ENCODE results near the gene ING3.

The ING3 gene

DNA sequence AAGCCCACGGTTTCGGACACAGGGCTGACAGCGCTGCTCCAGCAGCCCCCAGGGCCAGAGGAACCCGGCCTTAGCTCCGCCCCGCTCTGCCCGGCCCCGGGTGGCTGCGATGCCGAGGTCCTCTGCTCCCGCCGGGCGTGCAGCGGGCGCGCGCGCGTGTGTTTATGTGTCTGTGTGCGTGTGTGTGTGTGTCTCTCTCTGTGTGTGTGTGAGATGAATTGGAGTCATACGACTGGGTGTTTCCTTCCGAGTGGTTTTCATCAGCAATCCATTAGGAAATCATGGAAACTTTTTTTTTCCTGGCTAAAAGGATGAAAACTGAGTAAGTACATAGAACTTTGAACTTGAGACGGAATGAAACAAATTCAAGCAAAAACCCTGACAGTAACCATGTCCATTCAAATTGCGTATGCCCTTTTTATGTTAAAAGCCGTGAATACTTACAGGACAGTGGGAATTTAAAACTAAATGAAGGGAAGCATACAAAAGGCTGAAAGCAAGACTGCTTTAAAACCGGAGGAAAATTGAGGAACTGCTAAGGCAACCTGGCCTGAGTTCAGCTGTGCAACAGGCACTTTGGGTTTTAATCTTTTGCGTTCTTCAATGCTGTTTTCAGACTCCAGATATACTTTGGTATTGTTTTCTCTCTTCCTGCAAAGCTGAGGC lies 38.1 kb downstream of the ING3 start, which contains the start of gene CPED1 (continued):
- TF ChIP-seq, protein P1, sequence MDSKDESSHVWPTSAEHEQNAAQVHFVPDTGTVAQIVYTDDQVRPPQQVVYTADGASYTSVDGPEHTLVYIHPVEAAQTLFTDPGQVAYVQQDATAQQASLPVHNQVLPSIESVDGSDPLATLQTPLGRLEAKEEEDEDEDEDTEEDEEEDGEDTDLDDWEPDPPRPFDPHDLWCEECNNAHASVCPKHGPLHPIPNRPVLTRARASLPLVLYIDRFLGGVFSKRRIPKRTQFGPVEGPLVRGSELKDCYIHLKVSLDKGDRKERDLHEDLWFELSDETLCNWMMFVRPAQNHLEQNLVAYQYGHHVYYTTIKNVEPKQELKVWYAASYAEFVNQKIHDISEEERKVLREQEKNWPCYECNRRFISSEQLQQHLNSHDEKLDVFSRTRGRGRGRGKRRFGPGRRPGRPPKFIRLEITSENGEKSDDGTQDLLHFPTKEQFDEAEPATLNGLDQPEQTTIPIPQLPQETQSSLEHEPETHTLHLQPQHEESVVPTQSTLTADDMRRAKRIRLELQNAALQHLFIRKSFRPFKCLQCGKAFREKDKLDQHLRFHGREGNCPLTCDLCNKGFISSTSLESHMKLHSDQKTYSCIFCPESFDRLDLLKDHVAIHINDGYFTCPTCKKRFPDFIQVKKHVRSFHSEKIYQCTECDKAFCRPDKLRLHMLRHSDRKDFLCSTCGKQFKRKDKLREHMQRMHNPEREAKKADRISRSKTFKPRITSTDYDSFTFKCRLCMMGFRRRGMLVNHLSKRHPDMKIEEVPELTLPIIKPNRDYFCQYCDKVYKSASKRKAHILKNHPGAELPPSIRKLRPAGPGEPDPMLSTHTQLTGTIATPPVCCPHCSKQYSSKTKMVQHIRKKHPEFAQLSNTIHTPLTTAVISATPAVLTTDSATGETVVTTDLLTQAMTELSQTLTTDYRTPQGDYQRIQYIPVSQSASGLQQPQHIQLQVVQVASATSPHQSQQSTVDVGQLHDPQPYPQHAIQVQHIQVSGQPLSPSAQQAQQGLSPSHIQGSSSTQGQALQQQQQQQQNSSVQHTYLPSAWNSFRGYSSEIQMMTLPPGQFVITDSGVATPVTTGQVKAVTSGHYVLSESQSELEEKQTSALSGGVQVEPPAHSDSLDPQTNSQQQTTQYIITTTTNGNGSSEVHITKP (tag by site-specific recombination; IDR thresholded peaks at IDR 0.05) = peak; percentile 51; the same call in 1 of the 2 replicates
- no peak for TF ChIP-seq ZNF580 (tag by site-specific recombination; IDR thresholded peaks at IDR 0.05)
- TF ChIP-seq GLI4 (tag by site-specific recombination; IDR thresholded peaks at IDR 0.05) = no peak
- TF ChIP-seq ZBTB1 (tag by site-specific recombination; IDR thresholded peaks at IDR 0.05) = no peak
- TF ChIP-seq ZBTB26 (tag by site-specific recombination; optimal IDR thresholded peaks at IDR 0.05) = peak; percentile 94
- TF ChIP-seq KLF1 (tag by site-specific recombination; IDR thresholded peaks at IDR 0.05) = no peak
- TF ChIP-seq, protein P2, sequence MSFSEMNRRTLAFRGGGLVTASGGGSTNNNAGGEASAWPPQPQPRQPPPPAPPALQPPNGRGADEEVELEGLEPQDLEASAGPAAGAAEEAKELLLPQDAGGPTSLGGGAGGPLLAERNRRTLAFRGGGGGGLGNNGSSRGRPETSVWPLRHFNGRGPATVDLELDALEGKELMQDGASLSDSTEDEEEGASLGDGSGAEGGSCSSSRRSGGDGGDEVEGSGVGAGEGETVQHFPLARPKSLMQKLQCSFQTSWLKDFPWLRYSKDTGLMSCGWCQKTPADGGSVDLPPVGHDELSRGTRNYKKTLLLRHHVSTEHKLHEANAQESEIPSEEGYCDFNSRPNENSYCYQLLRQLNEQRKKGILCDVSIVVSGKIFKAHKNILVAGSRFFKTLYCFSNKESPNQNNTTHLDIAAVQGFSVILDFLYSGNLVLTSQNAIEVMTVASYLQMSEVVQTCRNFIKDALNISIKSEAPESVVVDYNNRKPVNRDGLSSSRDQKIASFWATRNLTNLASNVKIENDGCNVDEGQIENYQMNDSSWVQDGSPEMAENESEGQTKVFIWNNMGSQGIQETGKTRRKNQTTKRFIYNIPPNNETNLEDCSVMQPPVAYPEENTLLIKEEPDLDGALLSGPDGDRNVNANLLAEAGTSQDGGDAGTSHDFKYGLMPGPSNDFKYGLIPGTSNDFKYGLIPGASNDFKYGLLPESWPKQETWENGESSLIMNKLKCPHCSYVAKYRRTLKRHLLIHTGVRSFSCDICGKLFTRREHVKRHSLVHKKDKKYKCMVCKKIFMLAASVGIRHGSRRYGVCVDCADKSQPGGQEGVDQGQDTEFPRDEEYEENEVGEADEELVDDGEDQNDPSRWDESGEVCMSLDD (tag by site-specific recombination; IDR thresholded peaks at IDR 0.05) = no peak
- no peak for TF ChIP-seq GFI1B (tag by site-specific recombination; IDR thresholded peaks at IDR 0.05)
- TF ChIP-seq KLF9 (tag by site-specific recombination; IDR thresholded peaks at IDR 0.05; ENCODE audit: low read depth) = no peak
- TF ChIP-seq ZNF280C (tag by site-specific recombination; IDR thresholded peaks at IDR 0.05) = no peak
- TF ChIP-seq HOXC10 (CRISPR knock-in tag; IDR thresholded peaks at IDR 0.05) = no peak
- no peak for TF ChIP-seq ZNF214 (tag by site-specific recombination; IDR thresholded peaks at IDR 0.05; ENCODE audit: borderline replicate concordance)
- TF ChIP-seq ZBTB20 (tag by site-specific recombination; IDR thresholded peaks at IDR 0.05) = peak; percentile 38; the same call in 1 of the 2 replicates
- peak; percentile 84 for TF ChIP-seq GLIS1 (tag by site-specific recombination; IDR thresholded peaks at IDR 0.05)
- TF ChIP-seq, protein P3, sequence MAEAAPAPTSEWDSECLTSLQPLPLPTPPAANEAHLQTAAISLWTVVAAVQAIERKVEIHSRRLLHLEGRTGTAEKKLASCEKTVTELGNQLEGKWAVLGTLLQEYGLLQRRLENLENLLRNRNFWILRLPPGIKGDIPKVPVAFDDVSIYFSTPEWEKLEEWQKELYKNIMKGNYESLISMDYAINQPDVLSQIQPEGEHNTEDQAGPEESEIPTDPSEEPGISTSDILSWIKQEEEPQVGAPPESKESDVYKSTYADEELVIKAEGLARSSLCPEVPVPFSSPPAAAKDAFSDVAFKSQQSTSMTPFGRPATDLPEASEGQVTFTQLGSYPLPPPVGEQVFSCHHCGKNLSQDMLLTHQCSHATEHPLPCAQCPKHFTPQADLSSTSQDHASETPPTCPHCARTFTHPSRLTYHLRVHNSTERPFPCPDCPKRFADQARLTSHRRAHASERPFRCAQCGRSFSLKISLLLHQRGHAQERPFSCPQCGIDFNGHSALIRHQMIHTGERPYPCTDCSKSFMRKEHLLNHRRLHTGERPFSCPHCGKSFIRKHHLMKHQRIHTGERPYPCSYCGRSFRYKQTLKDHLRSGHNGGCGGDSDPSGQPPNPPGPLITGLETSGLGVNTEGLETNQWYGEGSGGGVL (tag by site-specific recombination; IDR thresholded peaks at IDR 0.05) = peak; percentile 65
- no peak for TF ChIP-seq ZNF19 (tag by site-specific recombination; IDR thresholded peaks at IDR 0.05; ENCODE audit: low read depth)
- no peak for TF ChIP-seq ZNF274 (IDR thresholded peaks at IDR 0.05; ENCODE audit: low read length)
- TF ChIP-seq ZNF274 (tag by site-specific recombination; IDR thresholded peaks at IDR 0.05; ENCODE audit: borderline replicate concordance) = no peak
- TF ChIP-seq ZNF132 (tag by site-specific recombination; IDR thresholded peaks at IDR 0.05; ENCODE audit: borderline replicate concordance) = no peak
- no peak for TF ChIP-seq ZNF830 (tag by site-specific recombination; IDR thresholded peaks at IDR 0.05; ENCODE audit: low read depth)
- TF ChIP-seq ZNF350 (tag by site-specific recombination; IDR thresholded peaks at IDR 0.05) = no peak
- no peak for TF ChIP-seq ZNF16 (tag by site-specific recombination; IDR thresholded peaks at IDR 0.05; ENCODE audit: low read depth)
- no peak for TF ChIP-seq ZNF174 (tag by site-specific recombination; IDR thresholded peaks at IDR 0.05)
- TF ChIP-seq ZNF23 (tag by site-specific recombination; IDR thresholded peaks at IDR 0.05; ENCODE audit: borderline replicate concordance) = no peak
- no peak for TF ChIP-seq ZNF146 (tag by site-specific recombination; IDR thresholded peaks at IDR 0.05)
- TF ChIP-seq ZNF112 (tag by site-specific recombination; IDR thresholded peaks at IDR 0.05) = no peak
